ENCODE results near the gene TNFRSF11A.
A peak's percentile ranks its signal among the peaks of the same experiment; 100 is the strongest.

TNFRSF11A gene

GRCh38 chr18:62413206-62413605 is 88.1 kb downstream of the TNFRSF11A start:
- DNase-seq (ENCODE audit: low read depth in 2 of 2), result no peak

GRCh38 chr18:62418258-62418657 is 93.1 kb downstream of the TNFRSF11A start:
- DNase-seq (ENCODE audit: low read depth in 2 of 2), result no peak

GRCh38 chr18:62420151-62420512 is 95.0 kb downstream of the TNFRSF11A start:
- no peak for DNase-seq (ENCODE audit: low read depth in 2 of 2)

- DNase-seq (ENCODE audit: low read depth in 2 of 2), result peak; percentile 48 to 78
Observed at GRCh38 chr18:62420513-62421209, 95.6 kb downstream of the TNFRSF11A start.

- peak in 1 of 2 donors; percentile 28 for DNase-seq (ENCODE audit: low read depth in 2 of 2)
Observed at GRCh38 chr18:62425465-62426190, 100.5 kb downstream of the TNFRSF11A start.

GRCh38 chr18:62426191-62426488 is 101.0 kb downstream of the TNFRSF11A start:
- DNase-seq (ENCODE audit: low read depth in 2 of 2), result no peak

GRCh38 chr18:62432176-62432575 is 107.1 kb downstream of the TNFRSF11A start:
- DNase-seq (ENCODE audit: low read depth in 2 of 2), result no peak

GRCh38 chr18:62434798-62435197 is 109.7 kb downstream of the TNFRSF11A start:
- DNase-seq (ENCODE audit: low read depth in 2 of 2), result no peak

GRCh38 chr18:62435435-62436031 is 110.4 kb downstream of the TNFRSF11A start:
- DNase-seq (ENCODE audit: low read depth in 2 of 2), result no peak

- DNase-seq (ENCODE audit: low read depth in 2 of 2), result no peak
Observed at GRCh38 chr18:62436636-62437234, 111.6 kb downstream of the TNFRSF11A start.

GRCh38 chr18:62437235-62438017 is 112.3 kb downstream of the TNFRSF11A start:
- no peak for DNase-seq (ENCODE audit: low read depth in 2 of 2)

GRCh38 chr18:62438018-62438329 is 112.9 kb downstream of the TNFRSF11A start:
- no peak for DNase-seq (ENCODE audit: low read depth in 2 of 2)

- no peak for DNase-seq (ENCODE audit: low read depth in 2 of 2)
Observed at GRCh38 chr18:62438402-62438801, 113.3 kb downstream of the TNFRSF11A start.

GRCh38 chr18:62438866-62439265 is 113.8 kb downstream of the TNFRSF11A start:
- DNase-seq (ENCODE audit: low read depth in 2 of 2), result no peak

Measured in stimulated activated CD8-positive, alpha-beta memory T cell treated with anti-CD3 and anti-CD28 coated beads, Interleukin-15, amount 100 ng/mL, for 4 hours (primary cell).